GM12892 (cell line): ENCODE measurements around the gene ZBTB16.

Source experiments
- POLR2A ChIP-seq: IDR thresholded peaks from 2 replicates; pipeline ENCODE4 v1.6.1; 2011; ENCODE audit warnings: low read depth, low read length, control low read depth
- POLR2AphosphoS5 ChIP-seq: IDR thresholded peaks from 2 replicates; pipeline ENCODE4 v1.6.1; 2011; ENCODE audit warnings: low read depth, low read length, control low read depth
- TAF1 ChIP-seq: IDR thresholded peaks from 2 replicates; pipeline ENCODE4 v1.6.1; 2011; ENCODE audit warnings: low read depth, mild to moderate bottlenecking, control low read depth, low read length, borderline replicate concordance

DNA sequence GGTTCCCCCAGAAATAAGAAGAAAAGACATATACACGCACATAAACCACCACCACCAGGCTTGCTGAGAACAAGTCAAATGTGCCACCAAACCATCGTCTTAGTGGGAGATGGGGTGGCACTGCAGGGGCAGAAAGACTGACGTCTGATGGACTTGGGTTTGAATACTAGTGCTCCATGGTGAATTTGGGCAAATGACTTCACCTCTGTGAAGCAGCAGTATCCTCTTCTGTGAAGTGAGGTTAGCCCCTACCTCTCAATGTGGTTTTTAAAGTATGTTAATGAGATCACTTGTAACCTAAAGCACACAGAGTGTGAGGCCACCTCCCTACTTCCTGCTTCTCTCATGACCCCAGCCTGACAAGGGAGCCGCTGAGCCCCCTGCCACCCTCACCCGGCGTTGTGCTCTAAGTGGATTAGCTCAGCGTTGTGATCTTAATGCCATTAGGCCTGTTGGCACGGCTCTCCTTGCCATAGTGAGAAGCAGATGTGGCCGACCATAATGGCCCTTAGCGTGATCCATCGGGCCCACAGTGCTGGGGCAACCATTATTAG, 14.4 kb downstream of the ZBTB16 start:
- TF ChIP-seq TAF1 = no peak
- no peak for TF ChIP-seq POLR2A
- TF ChIP-seq POLR2AphosphoS5 = no peak
